HT-29 (cell line): ENCODE results near the gene LARP4B. TPM values are rescaled to one million over a fixed set of nuclear protein-coding genes. Genes with fewer than 3 reads are reported as not detected.

Source experiments
- DNase-seq: peaks from one replicate; pipeline ENCODE4 v3.0.0-alpha.2; 2015; ENCODE audit warnings: low spot score
- total RNA-seq: library from RNA; depleted of rRNA; stranded (reverse); fragments of >200 nt; shearing (Covaris generic); gene quantifications from 2 replicates; pipeline ENCODE4 v1.2.3, GENCODE V29; 2014

The LARP4B gene
- total RNA-seq, 1 experiment from 2014 or later = 60.6 TPM

GRCh38 chr10:807958-808353 lies 123.5 kb downstream of the LARP4B start:
- DNase-seq = no peak

- DNase-seq = no peak
These were observed 124.1 kb downstream of the LARP4B start for GRCh38 chr10:807163-807957.

GRCh38 chr10:806451-807162 lies 124.9 kb downstream of the LARP4B start:
- DNase-seq = no peak

- no peak for DNase-seq
These were observed 125.7 kb downstream of the LARP4B start for GRCh38 chr10:805620-806305.

- no peak for DNase-seq
These were observed 126.5 kb downstream of the LARP4B start for GRCh38 chr10:804787-805619.

- no peak for DNase-seq
These were observed 127.2 kb downstream of the LARP4B start for GRCh38 chr10:804191-804781.

GRCh38 chr10:803041-803741 lies 128.3 kb downstream of the LARP4B start:
- DNase-seq = no peak

- DNase-seq = no peak
These were observed 129.0 kb downstream of the LARP4B start for GRCh38 chr10:802506-802905.

- DNase-seq = no peak
These were observed 134.3 kb downstream of the LARP4B start for GRCh38 chr10:797179-797578.

- DNase-seq = no peak
These were observed 135.3 kb downstream of the LARP4B start for GRCh38 chr10:796233-796632.

GRCh38 chr10:794382-794956 lies 137.0 kb downstream of the LARP4B start:
- peak; percentile 26 for DNase-seq

- no peak for DNase-seq
These were observed 138.8 kb downstream of the LARP4B start for GRCh38 chr10:792792-793100.

GRCh38 chr10:792083-792791 lies 139.3 kb downstream of the LARP4B start:
- no peak for DNase-seq

GRCh38 chr10:791639-792038 lies 139.9 kb downstream of the LARP4B start:
- DNase-seq = no peak

GRCh38 chr10:790821-791551 lies 140.5 kb downstream of the LARP4B start:
- DNase-seq = no peak

- DNase-seq = no peak
These were observed 141.4 kb downstream of the LARP4B start for GRCh38 chr10:789831-790701.

- DNase-seq = peak; percentile 77
These were observed 142.4 kb downstream of the LARP4B start for GRCh38 chr10:788796-789748.
